GM18873 (cell line): ENCODE measurements around the gene CORO2A.
"Not testable (repeated sequence)": the region's sequence is repeated elsewhere in the genome, so short reads cannot be mapped to it uniquely, and the experiment has no call there.

Experiments used
- ATAC-seq: cut with Tn5 transposase; IDR thresholded peaks from one replicate; pipeline ENCODE4 v1.9.1; 2021; ENCODE audit warnings: mild to moderate bottlenecking, moderate library complexity, moderate number of reproducible peaks; ENCODE audit not compliant: unreplicated experiment, low FRiP score

The CORO2A gene

DNA sequence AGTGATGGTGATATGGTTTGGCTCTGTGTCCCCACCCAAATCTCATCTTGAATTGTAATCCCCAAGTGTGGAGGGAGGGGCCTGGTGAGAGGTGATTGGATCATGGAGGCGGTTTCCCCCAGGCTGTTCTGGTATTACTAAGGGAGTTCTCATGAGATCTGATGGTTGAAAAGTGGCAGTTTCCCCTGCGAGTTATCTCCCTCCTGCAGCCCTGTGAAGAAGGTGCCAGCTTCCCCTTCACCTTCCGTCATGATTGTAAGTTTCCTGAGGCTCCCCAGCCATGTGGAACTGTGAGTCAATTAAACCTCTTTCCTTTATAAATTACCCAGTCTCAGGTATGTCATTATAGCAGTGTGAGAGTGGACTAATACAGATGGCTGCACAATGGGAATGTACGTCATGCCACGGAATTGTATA lies 17.9 kb downstream of the CORO2A start:
- not testable (repeated sequence) for ATAC-seq

GRCh38 chr9:98173181-98173580 lies 19.3 kb downstream of the CORO2A start:
- no peak for ATAC-seq

DNA sequence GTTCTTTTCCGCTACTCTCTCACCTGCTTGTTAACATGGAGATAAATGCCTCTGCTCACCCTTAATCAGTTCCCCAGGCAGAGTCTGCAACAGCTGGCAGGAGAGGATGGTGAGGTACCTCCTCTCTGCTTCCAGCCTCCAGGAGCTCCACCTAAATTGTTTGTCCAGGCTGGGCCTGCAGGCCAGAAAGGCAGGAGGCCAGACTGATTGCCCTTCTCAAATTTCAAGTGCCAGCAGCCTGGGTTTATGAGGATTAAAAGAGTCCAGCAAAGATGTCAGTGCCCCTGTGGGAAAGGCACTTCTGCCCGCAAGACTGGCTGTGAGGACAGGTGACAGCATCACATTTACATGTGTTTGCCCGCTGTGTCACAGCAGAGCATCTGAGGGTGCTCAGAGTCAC lies 19.8 kb downstream of the CORO2A start:
- no peak for ATAC-seq

DNA sequence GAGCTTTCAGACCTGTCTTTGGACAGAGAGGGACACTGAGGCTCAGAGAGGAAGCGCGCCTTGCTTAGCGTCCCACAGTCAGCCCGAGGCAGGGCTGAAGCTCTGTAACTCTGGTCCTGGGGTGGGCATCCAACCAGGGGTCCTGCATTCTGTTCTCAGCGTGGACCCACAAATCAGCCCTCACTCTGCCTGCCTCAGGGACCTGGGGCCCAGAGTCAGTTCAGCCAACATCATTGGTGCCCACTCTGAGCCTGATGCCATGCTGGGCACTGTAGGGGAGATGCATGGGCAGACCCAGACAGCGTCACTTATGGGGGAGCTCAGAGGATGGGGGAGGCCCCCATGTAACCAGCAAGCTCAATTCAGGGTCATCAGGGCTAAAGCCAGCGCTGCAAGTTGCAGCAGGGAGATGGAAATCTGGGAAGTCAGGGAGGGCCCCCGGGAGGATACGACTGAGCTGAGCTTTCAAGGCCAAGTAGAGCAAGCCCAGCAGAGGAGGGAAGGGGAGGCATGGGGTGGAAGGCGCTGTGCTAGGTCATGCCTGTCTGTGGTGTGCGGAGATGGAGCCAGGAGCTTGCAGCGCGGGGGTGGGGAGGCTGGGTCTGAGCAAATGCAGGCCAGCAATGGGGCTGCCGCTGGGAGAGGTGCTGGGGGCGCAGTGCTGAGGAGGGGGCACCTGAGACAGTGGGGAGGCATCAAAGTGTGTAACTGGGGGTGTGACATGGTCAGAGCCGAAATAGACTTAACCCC lies 21.1 kb downstream of the CORO2A start:
- no peak for ATAC-seq

- ATAC-seq: peak; percentile 99
Observed at GRCh38 chr9:98168941-98169488, 23.4 kb downstream of the CORO2A start.

DNA sequence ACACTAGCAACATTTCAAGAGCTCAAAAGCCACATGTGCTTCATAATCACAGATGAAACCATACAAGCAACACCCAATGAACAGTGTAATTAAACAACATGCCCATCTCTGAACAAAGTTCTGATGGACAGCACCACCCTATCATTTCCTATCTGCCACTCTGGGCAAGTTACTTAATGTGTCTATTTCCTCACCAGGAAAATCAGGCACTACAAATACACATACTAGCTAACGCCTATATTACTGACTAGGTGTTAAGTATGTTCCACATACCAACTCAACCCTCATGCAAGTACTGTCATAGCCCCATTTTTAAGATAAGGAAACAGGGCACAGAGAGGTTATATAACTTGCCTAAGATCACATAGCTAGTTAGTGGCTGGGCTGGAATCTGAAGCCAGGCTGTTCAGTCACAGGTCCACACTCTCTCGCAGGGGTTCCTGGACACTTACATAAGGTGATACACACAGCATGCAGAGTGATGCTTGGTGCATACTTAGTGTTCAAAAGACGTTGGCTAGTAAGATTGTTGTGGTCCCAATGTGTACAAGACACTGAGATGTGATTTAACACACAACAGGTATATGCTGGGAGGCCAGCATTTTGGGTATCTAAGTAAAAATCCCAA lies 24.2 kb downstream of the CORO2A start:
- ATAC-seq: no peak

GRCh38 chr9:98164912-98165311 lies 27.5 kb downstream of the CORO2A start:
- ATAC-seq: no peak

DNA sequence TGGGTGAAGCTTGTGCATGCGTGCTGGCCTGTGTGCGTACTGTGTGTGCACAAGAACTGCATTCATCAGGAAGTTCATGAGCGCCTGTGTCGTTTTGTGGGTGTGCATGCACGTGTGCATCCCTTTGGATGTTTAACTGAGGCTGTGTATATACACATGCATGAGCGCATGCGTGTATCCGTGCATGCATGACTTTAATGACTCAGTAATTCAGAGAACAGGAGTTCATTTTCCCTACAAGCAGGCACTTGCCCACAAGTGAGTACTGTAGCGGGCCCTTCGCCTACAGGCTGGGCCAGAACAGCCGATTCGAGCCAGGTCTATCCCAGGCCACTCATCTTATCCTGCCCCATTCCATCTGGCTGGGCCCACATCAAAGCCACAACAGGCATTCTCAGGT lies 29.8 kb downstream of the CORO2A start:
- ATAC-seq: no peak

- no peak for ATAC-seq
Observed at GRCh38 chr9:98161851-98162250, 30.6 kb downstream of the CORO2A start.

- no peak for ATAC-seq
Observed at GRCh38 chr9:98159790-98160189, 32.6 kb downstream of the CORO2A start.

GRCh38 chr9:98159301-98159700 lies 33.1 kb downstream of the CORO2A start:
- no peak for ATAC-seq

DNA sequence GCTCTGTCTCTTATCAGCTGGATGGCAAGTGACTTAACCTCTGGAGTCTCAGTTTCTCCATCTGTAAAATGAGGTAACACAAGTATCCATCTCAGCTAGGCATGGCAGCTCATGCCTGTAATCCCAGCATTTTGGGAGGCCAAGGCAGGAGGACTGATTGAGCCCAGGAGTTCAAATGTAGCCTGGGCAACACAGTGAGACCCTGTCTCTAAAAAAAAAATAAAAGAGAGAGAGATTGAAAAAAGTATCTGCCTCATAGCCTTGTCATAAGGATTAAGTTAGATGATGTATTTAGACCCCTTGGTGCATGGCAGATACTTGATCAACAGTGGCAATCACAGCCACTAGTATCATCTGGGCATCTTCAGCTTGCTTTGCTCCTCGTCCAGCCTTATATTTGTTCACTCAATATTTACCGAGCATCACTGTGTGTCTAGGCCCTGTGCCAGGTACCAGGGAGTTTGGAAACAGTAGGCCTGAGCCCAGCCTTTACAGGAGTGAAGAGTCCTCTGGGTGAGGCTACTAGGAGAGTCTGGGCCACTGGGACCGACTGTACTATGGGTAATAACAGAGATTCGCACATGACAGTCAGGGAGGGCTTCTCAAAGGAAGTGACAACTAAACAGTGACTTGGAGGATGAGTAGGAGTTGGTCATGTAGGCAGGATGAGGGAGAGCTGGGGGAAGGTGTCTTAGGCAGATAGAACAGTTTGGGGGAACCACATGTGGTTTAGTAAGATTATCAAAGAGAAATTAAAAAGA lies 34.2 kb downstream of the CORO2A start:
- ATAC-seq: no peak

- no peak for ATAC-seq
Observed at GRCh38 chr9:98157372-98157771, 35.1 kb downstream of the CORO2A start.

DNA sequence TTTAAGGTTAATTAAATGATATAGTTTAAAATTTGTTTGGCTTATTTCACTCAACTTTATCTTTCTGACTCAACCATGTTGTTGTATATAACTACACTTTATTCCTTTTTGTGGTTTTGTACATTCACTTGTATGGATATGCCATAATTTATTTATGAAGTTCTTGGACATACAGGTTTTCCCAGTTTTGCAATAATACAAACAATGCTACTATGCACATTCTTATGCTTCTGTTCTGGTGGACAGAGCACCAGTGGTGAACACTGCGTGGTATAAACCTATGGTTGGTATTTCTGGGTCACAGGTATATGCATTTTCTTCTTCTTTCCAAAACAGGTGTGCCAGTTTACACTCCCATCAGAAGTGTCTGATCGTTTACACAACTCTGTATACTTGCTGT lies 37.8 kb downstream of the CORO2A start:
- ATAC-seq: no peak

GRCh38 chr9:98152526-98152925 lies 39.9 kb downstream of the CORO2A start:
- no peak for ATAC-seq

DNA sequence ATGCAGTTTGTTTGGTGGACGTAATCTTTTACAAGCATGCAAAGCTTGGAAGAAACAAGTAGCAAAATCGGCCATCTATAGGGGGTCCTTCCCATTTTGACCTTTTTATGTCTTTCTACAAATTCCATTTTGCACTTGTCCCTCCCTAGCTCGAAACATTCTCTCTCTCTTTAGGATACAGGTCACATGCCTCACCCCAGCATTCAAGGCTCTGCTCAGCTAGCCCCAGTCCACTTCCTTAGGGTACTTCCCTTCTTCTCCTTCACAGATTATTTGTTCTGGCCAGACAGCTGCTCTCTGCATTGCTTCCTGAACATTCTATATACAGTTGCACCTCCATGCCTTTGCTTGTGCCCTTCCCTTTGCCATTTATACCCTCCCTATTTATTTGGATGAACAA lies 41.7 kb downstream of the CORO2A start:
- no peak for ATAC-seq

GRCh38 chr9:98150164-98150563 lies 42.3 kb downstream of the CORO2A start:
- no peak for ATAC-seq

DNA sequence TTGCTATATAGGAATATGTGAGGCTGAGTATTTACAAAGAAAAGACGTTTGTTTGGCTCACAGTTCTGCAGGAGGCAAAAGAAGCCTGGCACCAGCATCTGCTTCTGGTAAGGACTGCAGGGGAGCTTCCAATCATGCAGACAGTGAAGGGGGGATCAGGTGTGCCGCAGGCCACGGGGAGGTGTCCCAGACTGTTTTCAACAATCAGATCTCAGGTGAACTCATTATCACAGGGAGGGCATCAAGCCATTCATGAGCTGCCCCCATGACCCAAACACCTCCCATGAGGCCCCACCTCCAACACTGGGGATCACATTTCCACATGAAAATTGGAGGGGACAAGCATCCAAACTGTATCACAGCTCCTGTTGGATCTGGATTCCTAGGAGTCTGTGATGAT lies 43.0 kb downstream of the CORO2A start:
- no peak for ATAC-seq

DNA sequence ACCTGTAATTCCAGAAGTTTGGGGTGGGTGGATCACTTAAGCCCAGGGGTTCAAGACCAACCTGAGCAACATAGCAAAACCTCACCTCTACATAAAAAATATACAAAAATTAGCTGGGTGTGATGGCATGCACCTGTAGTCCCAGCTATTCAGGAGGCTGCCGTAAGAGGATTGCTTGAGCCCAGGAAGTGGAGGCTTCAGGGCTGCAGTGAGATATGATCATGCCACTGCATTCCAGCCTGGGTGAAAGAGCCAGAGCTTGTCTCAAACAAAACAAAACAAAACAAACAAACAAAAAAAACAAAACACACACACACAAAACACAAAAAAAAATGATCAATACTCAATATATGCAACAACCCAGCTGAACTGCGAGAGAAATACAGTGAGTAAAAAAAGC lies 44.0 kb downstream of the CORO2A start:
- no peak for ATAC-seq

GRCh38 chr9:98147582-98147981 lies 44.9 kb downstream of the CORO2A start:
- no peak for ATAC-seq
